HG03095 (cell line): ENCODE results near the gene KYNU.

ENCODE experiments used
- ATAC-seq: cut with Tn5 transposase; IDR thresholded peaks from one replicate; pipeline ENCODE4 v1.9.1; 2021; ENCODE audit warnings: moderate library complexity; ENCODE audit not compliant: unreplicated experiment

KYNU gene

GRCh38 chr2:142954493-142954892 lies 77.0 kb downstream of the KYNU start:
- no peak for ATAC-seq

GRCh38 chr2:142957144-142957543 lies 79.7 kb downstream of the KYNU start:
- no peak for ATAC-seq

DNA sequence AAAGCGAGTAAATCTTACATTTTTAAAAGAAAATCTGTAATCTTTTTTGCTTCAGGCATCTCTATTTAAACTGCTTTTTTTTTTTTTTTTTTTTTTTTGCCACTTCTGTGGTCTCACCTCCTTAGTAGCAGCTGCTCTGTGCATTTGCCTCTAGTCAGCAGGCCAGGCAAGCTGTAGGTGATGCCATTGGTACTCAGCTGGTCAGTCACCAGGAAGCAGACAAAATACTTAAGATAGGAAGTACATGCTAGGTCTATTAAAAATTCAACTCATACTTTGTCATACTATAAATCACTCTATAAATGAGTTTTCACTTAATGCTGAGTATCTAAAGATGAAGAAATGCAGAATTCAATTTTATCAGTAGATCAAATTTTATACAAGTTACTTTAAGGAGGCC lies 83.7 kb downstream of the KYNU start:
- no peak for ATAC-seq

DNA sequence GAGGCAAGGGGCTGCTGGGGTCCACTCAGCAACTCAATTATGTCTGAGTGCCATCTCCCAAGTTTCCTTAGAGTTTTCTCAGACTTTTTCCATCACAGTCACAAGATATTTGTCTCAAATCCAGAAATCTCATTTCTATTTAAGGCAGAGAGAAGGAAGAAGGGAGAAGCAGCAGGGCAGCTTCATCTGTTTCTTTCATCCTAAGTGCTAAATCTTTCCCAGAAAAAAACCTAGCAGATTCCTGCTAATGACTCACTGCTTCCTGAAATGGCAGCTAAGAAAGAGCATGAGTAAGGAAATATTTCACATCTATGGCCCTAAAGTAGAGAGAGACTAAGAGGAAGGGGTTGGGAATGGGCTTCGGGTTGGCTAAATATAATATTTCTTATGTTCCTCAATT lies 88.0 kb downstream of the KYNU start:
- ATAC-seq, result no peak

DNA sequence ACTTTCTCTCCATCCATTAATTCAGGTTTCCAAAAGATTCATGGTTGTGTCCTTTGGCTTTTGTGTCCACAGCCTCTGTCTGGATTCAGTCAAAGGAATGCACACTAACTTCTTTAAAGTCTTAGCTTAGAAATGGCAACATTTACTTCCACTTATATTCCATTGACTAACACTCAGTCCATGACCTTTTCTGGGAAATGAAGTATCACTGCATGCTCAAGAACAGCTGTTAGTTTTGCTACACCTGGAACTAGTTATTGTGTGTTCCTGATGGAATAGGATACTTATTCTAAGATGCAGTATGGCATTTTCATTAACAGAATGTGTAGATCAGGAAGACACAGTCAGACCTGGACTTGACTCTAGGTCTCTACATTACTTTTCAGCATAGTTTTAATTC lies 88.8 kb downstream of the KYNU start:
- no peak for ATAC-seq

DNA sequence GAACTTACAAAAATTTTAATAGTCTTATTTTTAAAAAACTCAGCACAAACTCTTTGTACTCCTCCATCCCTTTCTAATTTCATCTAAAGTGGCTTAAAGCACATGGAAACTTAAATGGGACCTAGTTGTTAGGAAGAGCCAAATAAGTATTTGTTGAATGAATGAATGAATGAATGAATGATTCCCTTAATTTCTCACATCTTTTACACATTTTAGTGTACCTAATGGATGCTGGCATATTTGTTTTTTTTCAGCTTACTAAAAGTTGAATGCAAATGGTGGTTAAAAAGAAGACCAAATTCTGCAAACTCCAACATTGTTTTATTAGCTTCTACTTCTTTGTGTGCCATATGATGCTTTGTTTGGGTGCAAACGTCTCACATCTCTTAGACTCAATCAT lies 89.6 kb downstream of the KYNU start:
- ATAC-seq, result no peak

- ATAC-seq, result no peak
Observed at GRCh38 chr2:142973160-142973821, 95.8 kb downstream of the KYNU start.

- ATAC-seq, result no peak
Observed at GRCh38 chr2:142973822-142974207, 96.4 kb downstream of the KYNU start.

DNA sequence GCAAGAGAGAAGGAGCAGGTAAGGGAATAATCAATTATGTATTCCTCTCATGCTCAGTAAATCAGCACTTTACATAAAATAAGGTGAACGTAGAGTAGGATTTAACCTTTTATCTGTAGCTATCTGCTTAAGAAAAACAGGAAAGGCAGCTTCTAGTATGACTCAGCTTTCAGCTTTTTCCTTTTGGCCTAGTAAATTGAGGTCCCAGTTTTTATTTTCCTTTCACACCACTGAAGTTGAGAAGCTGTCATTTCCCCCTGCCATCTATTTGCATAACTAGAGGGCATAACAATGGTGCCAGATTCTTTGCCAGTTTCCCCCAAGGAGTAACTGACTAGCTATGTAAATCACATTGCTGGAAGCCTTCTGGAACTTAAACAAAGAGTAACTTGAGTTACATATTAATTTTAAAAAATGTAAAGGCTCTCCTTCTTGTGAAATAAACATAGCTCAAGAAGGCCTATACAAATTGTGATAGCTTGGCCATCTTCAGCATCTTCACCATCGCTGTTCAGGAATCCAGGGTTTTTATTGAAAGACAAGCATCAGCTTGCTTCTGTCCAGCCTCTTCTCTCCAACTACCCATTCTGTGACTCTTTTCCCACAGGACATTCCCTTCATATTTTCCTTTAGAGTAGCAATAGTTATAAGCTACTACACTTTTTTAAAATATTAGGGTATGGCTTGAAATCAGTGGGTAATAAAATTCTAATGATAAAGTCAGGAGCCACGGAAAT lies 97.0 kb downstream of the KYNU start:
- ATAC-seq, result no peak

DNA sequence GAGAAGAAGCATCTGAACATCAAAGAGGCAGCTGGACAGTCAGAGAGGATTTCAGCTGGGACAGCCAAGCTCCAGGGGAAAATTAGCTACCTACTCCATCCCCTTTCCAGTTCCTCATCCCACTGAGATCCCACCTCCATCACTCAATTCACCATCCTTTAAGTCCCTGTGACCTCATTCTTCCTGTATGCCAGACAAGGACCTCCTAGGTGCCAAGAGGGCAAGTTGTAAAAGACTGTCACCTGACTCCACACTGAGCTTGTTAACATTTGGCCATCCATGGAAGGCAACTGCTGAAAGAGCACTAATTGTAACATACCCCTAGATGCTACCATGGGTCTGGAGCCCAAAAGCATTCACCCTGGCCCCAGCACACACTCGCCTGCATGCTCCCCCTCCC lies 97.8 kb downstream of the KYNU start:
- no peak for ATAC-seq

GRCh38 chr2:142980246-142981068 lies 103.0 kb downstream of the KYNU start:
- peak; percentile 47 for ATAC-seq

GRCh38 chr2:142981069-142981378 lies 103.6 kb downstream of the KYNU start:
- ATAC-seq, result no peak

GRCh38 chr2:142981756-142982155 lies 104.3 kb downstream of the KYNU start:
- ATAC-seq, result no peak

GRCh38 chr2:142983174-142983573 lies 105.7 kb downstream of the KYNU start:
- ATAC-seq, result no peak

- no peak for ATAC-seq
Observed at GRCh38 chr2:142984657-142985056, 107.2 kb downstream of the KYNU start.

- no peak for ATAC-seq
Observed at GRCh38 chr2:142987044-142987443, 109.6 kb downstream of the KYNU start.

GRCh38 chr2:142989273-142990204 lies 112.1 kb downstream of the KYNU start:
- peak; percentile 88 for ATAC-seq

- no peak for ATAC-seq
Observed at GRCh38 chr2:142991295-142991694, 113.8 kb downstream of the KYNU start.

DNA sequence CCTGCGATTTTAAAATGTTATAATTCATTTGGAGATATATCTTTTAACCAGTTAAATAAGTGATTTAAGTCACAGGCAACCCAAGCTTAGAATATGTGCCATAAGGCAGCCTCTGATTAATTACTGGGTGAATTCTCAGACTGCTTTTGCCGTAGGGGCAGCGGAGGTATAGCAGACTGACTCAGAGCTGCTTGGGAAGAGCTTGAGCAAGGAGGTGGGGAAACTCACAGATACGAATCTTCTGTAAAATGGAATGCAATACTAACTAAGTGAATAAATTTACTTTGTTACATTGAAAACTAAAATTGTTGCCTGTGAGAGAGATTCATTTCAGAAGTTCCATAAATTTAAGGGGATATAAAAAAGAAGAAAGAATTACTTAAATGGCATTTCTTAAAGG lies 115.4 kb downstream of the KYNU start:
- ATAC-seq, result no peak

DNA sequence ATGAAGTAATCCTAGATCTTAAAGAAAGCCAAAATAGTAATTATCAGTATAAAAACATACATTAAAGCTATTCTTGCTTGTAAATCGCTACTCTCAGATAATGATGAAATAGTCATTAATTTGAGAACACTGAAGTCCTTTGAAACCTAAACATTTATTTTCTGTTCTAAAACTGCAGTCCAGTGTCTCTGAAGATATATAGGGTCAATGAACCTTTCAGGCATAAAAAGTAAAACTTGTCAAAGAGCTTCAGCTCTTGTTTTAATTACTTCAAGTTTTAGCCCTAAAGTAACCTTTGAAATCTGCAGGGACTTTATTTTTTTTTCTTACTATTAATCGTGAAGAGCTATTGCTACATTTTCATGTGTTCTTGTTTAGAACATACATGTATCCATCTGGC lies 116.3 kb downstream of the KYNU start:
- no peak for ATAC-seq

DNA sequence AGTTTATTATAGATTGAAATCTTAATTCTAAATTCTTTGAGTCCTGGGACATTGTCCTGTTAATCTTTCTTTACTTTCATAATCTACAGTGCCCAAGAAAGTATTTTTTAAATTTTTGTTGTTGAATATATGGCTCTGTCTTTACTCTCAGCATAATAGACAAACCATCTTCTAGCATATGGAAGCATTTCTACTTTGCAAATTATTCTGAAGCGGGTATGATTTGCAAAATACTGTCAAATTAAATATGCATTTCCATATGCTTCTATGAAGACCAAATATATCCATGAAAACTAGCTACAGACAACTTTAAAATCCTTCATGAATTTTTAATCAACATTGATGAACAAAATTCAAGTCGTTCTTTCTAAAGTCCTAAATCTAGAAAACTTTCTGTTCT lies 117.2 kb downstream of the KYNU start:
- ATAC-seq, result no peak
